Measurements from ENCODE around the gene ZBTB44.

Gene ZBTB44

DNA sequence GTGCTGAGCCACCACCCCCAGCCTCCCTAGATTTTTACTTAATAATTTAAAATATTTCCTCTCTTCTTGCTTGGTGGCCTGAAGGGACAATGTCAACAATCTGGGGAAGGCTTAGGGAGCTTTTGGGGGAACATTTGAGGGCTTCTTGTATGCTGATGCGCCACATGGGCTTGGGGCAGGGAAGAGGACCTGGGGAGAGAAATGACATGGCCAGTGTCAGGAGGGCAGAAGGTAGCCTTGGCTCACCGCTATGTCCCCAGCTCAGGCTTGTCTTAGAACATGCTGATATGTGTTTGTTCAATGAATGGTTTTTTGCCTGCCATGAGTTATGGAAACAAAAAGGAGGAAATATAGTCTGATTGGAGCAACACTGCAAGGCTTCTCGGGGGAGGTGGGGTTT is 103.6 kb downstream of the ZBTB44 start:
- H3K4me1 Mint-ChIP-seq = peaks cover 0 to 8% of the 10 kb centered on the region in 2 donors
- DNase-seq (no peak), ATAC-seq (replicated peaks) (no peak)
- H3K27me3 Mint-ChIP-seq = peaks cover 0 to 6% of the 10 kb centered on the region in 2 donors
- H3K4me3 Mint-ChIP-seq = no peak overlapping the region
- H3K9me3 Mint-ChIP-seq = no peaks in the 10 kb centered on the region
- no peak overlapping the region for H3K27ac Mint-ChIP-seq
- peaks cover 1 to 20% of the 10 kb centered on the region in 2 donors for H3K36me3 Mint-ChIP-seq

DNA sequence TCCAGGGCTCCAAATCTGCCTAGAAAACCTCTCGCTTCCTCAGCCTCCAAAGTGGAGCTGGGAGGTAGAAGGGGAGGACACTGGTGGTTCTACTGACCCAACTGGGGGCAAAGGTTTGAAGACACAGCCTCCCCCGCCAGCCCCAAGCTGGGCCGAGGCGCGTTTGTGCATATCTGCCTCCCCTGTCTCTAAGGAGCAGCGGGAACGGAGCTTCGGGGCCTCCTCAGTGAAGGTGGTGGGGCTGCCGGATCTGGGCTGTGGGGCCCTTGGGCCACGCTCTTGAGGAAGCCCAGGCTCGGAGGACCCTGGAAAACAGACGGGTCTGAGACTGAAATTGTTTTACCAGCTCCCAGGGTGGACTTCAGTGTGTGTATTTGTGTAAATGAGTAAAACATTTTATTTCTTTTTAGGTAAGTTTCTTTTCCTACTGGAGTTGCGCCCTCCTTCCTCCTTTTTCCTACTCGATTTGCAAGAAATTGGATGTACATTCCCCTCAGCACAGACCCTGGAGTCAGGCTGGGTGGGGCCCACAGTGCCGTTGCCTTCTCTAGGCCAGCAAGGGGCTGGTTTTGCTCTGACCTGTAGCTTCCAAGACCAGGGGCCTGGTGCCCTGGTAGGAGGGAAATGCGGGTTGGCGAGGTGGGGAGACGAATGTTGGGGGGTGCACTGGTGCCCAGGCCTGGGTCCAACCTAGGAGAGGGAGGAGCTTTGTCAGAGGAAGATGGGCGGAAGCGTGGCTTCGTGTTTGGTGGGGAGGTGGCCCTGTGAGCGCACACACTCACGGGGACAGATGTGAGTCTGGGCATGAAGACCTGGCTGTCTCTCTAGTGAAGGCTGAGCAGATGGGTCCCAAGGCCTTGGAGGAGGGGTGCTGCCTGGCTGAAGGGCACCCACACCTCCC is 104.5 kb downstream of the ZBTB44 start:
- DNase-seq (no peak), ATAC-seq (replicated peaks) (no peak)
- H3K4me1 Mint-ChIP-seq = peaks cover 0 to 8% of the 10 kb centered on the region in 2 donors
- H3K9me3 Mint-ChIP-seq = no peaks in the 10 kb centered on the region
- H3K27me3 Mint-ChIP-seq = no peaks in the 10 kb centered on the region
- H3K36me3 Mint-ChIP-seq = peaks cover 5 to 23% of the 10 kb centered on the region in 2 donors
- H3K27ac Mint-ChIP-seq = no peak overlapping the region
- no peak overlapping the region for H3K4me3 Mint-ChIP-seq

DNA sequence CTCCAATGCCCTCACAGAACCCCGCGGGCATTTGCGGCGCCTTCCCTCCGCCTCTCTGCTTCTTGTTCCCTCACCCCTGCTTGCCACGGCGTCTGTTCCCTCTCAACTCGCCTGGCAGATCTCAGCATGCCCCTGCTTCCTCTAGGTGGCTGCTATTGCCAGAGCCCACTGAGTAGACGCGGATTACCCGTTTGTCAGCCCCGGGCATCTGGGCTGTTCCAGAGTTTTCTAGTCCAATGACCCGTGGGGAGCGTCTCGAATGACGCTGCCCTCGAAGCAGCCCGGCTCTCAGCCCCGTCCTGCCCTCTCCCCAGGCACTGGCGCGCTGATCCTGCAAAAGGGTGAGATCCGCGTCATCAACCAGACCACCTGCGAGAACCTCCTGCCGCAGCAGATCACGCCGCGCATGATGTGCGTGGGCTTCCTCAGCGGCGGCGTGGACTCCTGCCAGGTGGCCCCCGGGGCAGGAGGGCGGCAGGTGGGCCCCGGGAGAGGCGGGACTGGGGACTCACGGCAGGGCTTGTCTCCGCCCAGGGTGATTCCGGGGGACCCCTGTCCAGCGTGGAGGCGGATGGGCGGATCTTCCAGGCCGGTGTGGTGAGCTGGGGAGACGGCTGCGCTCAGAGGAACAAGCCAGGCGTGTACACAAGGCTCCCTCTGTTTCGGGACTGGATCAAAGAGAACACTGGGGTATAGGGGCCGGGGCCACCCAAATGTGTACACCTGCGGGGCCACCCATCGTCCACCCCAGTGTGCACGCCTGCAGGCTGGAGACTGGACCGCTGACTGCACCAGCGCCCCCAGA is 105.4 kb downstream of the ZBTB44 start:
- no peak overlapping the region for H3K27ac Mint-ChIP-seq
- DNase-seq (no peak), ATAC-seq (replicated peaks) (no peak)
- H3K27me3 Mint-ChIP-seq = no peaks in the 10 kb centered on the region
- H3K4me3 Mint-ChIP-seq = no peak overlapping the region
- H3K9me3 Mint-ChIP-seq = no peaks in the 10 kb centered on the region
- H3K4me1 Mint-ChIP-seq = peaks cover 0 to 8% of the 10 kb centered on the region in 2 donors
- peaks cover 5 to 23% of the 10 kb centered on the region in 2 donors for H3K36me3 Mint-ChIP-seq

DNA sequence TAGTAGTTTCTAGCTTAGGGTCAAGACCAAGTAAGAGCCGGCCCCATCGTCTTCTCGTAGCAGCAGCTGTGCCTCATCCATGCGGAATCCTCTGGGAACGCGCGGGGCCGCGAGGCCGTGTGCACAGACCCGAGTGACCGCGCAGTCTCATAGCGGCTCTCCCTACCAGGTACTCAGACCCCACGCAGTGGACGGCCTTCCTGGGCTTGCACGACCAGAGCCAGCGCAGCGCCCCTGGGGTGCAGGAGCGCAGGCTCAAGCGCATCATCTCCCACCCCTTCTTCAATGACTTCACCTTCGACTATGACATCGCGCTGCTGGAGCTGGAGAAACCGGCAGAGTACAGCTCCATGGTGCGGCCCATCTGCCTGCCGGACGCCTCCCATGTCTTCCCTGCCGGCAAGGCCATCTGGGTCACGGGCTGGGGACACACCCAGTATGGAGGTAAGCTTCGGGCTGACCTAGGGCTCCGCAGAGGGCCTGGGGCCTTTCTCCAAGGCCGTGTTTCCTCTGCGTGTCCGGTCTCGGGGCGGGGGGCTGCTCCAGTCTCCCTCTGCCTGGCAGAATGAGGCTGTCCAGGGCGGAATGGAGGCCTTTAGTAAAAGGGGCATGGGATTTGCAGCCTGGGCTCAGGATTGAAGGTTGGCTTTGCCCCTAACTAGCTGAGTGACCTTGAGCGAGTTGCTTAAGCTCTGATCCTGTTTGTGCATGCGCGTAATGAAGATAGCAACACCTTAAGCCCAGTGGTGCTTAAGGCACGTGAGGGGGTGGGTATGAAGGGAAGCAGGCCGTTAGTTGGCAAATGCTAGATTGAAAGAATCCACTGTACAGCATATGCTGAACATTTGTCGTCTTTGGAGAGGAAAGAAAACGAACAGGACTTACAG is 106.2 kb downstream of the ZBTB44 start:
- no peak overlapping the region for H3K4me3 Mint-ChIP-seq
- DNase-seq = no peak
- no peak for ATAC-seq (replicated peaks)
- H3K36me3 Mint-ChIP-seq = peaks cover 5 to 28% of the 10 kb centered on the region in 2 donors
- no peaks in the 10 kb centered on the region for H3K9me3 Mint-ChIP-seq
- H3K27me3 Mint-ChIP-seq = no peaks in the 10 kb centered on the region
- no peak overlapping the region for H3K27ac Mint-ChIP-seq
- H3K4me1 Mint-ChIP-seq = peaks cover 4 to 13% of the 10 kb centered on the region in 2 donors

DNA sequence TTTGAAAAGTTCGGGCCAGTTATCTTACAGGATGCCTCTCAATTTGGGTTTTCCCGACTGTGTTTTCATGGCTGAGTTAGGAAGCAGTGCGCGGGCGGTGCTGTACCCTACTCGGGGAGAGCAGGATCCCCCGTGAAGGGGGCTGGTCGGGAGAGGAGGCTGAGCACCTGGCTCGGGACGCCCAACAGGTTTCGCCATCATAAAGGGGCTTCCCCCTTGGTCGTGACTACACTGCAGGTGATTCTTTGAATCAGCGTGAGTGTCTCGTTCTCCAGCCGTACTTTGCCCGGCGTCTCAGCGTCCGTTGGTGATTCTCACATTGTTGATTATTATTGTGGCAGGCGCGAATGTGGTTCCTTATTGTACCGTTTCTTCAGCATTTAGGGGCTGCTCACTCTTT is 108.6 kb downstream of the ZBTB44 start:
- Mint-ChIP-seq H3K4me1 (peaks cover 21 to 27% of the 10 kb centered on the region in 2 donors), H3K36me3 (peaks cover 12 to 38% of the 10 kb centered on the region in 2 donors), H3K4me3 (no peak overlapping the region), H3K27me3 (no peaks in the 10 kb centered on the region), H3K27ac (no peak overlapping the region), H3K9me3 (peaks cover 4 to 6% of the 10 kb centered on the region in 2 donors)
- ATAC-seq (replicated peaks) (no peak), DNase-seq (no peak)

DNA sequence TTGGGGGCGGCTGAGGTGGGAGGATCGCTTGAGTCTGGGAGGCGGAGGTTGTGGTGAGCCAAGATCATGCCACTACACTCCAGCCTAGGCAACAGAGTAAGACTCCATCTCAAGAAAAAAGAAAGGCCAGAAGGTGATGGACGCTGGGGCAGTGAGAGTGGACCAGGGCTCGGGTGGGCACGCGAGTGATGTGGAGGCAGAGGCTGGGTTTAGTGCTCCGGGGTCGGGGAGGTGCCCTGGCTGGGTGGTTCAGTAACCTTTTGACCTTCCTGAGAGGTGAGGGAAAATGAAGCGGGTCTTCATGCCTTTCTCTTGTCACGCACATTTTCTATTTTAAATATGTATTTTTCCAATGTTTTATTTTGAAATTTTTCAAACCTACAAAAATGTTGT is 110.0 kb downstream of the ZBTB44 start:
- ATAC-seq (replicated peaks) = no peak
- no peaks in the 10 kb centered on the region for H3K27me3 Mint-ChIP-seq
- no peak overlapping the region for H3K4me3 Mint-ChIP-seq

DNA sequence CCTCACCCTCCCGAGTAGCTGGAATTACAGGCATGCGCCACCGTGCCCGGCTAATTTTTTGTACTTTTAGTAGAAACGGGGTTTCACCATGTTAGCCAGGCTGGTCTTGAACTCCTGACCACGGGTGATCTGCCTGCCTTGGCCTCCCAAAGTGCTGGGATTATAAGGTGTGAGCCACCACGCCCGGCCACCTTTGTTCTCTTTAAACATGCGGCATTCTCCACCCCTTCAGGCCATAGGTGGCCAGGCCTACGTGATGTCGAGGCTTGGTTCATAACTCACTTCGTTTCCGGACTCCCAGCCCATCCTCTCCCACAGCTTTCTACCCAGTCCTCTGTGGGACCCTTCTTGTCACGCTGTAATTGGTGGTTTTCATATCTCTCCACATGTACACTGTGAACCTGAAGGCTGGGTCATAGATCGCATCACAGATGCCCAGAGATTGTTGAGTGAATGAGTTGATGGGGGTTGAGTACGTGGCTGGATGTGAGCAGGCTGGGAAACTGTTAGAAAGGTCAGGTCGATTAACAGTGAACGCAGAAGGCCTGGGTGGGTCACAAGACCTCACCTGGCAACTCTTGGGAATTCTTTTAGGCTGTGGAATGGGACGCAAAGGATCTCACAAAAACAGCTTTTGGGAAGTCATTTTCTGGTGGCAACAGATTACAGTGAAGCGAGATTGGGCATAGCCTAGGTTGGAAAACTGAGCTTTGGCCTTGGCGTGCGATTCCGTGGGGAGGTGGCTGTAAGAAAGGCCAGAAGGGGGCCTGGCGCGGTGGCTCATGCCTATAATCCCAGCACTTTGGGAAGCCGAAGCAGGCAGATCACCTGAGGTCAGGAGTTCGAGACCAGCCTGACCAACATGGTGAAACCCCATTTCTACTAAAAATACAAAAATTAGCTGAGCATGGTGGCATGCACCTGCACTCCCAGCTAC is 110.7 kb downstream of the ZBTB44 start:
- Mint-ChIP-seq H3K27ac (peak overlapping the region; percentile 57), H3K9me3 (peaks cover 4 to 6% of the 10 kb centered on the region in 2 donors), H3K36me3 (peaks cover 22 to 32% of the 10 kb centered on the region in 2 donors), H3K4me3 (no peak overlapping the region), H3K4me1 (peaks cover 25 to 27% of the 10 kb centered on the region in 2 donors), H3K27me3 (no peaks in the 10 kb centered on the region)
- no peak for ATAC-seq (replicated peaks)
- DNase-seq = no peak

More for the DNA sequence above, 110.0 kb downstream of the ZBTB44 start:
- H3K9me3 Mint-ChIP-seq = peaks cover 4 to 6% of the 10 kb centered on the region in 2 donors
- no peak overlapping the region for H3K27ac Mint-ChIP-seq
- H3K4me1 Mint-ChIP-seq = peaks cover 25 to 27% of the 10 kb centered on the region in 2 donors
- peaks cover 22 to 34% of the 10 kb centered on the region in 2 donors for H3K36me3 Mint-ChIP-seq
- DNase-seq = no peak

DNA sequence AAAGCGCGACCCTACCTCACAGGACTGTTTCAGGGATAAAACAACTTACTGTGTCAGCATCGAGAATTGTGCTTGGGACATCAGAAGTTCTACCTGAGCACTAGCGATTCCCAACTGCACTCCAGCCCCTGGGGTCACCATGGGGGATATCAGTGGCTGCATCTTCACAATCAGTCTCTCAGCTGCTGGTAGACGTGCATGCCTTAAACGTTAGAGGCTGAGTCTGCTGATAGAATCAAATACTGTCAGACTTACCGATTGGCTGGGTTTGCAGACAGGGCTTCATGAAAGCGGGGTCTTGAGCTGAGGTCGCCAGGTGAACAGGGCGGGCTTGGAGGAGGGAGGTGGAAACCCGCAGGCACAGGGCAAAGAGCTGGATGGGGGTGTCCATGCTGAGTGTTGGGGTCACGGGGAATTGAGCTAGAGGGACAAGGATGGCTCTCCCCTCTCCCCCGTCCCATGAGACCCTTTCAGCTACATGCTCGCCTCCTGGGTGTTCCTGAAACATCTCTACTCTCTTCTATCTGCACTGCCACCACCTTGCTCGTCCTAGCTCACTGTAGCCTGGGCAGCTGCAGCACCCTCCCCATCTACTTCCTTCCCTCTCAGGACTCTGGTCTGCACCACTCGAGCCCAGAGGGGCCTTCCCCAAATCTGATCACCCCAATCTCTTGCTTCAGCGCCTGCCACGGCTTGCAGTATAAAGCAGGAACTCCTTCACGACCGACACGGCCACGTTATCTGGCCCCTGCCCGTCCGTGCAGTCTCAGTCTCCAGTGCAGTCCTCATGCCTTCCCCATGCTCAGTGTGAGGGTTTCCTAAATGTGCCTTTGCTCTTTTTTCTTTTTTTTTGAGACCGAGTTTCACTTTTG is 111.7 kb downstream of the ZBTB44 start:
- peaks cover 25 to 27% of the 10 kb centered on the region in 2 donors for H3K4me1 Mint-ChIP-seq

DNA sequence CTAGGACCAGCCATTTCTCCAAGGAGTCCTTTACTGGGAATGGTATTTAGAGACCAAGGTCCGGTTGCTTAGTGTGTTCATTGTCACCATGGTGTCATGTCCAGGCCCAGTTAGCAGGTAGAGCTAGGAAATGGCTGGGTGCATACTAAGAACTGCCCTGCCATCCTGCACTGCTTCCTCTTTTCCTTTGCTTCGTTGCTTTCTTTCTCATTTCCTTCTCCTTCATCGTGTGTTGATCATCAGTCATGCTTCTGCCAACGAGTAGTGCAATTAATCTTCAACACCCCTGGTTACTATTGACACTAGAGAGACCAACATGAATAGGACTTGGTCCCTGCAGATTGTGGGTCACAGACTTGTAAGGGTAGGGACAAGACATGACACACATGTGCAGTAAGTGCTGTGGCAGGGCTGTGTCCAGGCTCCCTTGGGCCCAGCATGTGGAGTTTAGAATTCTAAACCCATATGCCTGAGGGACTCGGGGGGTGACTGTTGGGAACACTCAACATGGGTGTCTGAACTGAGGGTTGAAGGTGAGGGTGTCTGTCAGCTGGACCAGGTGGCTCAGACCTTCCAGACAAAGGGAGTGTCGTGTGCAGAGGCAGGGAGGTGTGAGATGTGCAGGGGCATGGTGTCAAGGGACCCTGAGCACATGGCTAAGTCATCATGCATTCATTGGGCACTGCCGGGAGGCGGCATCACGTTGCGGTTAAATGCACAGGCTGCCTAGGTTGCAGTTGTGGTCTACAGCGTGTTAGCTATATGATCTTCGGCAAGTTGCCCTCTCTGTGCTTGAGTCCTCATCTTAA is 112.5 kb downstream of the ZBTB44 start:
- Mint-ChIP-seq H3K9me3 (peaks cover 4 to 6% of the 10 kb centered on the region in 2 donors), H3K27me3 (no peaks in the 10 kb centered on the region), H3K27ac (peak overlapping the region; percentile 60), H3K36me3 (peaks cover 24 to 31% of the 10 kb centered on the region in 2 donors), H3K4me3 (peak overlapping the region in 1 of 2 donors; percentile 0), H3K4me1 (peaks cover 25 to 27% of the 10 kb centered on the region in 2 donors)
- DNase-seq (peak; percentile 34), ATAC-seq (replicated peaks) (peak; percentile 95 to 96)

More for the DNA sequence above, 111.7 kb downstream of the ZBTB44 start:
- no peak overlapping the region for H3K4me3 Mint-ChIP-seq
- no peak overlapping the region for H3K27ac Mint-ChIP-seq
- ATAC-seq (replicated peaks) (peak; percentile 44 to 48), DNase-seq (no peak)
- H3K9me3 Mint-ChIP-seq = peaks cover 4 to 6% of the 10 kb centered on the region in 2 donors
- no peaks in the 10 kb centered on the region for H3K27me3 Mint-ChIP-seq
- H3K36me3 Mint-ChIP-seq = peaks cover 24 to 29% of the 10 kb centered on the region in 2 donors

DNA sequence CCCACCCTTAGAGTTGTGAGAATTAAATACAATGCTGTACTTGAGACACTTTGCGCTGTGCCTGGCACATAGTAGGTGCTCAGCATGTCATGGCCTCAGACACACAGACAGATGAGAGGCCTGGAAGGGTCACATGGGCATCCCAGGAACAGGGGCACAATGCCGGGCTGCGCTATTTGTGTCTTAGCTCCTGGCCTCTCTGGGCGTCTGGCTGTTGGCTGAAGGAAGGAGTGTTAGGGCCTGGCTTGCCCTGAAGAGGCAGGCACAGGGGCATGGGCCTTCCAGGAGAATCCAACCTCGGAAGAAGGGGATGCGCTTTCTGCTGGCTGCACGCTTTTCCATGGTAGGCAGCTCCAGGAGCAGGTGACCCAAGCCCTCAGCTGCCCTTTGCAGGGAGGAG is 113.7 kb downstream of the ZBTB44 start:
- H3K36me3 Mint-ChIP-seq = peaks cover 24 to 32% of the 10 kb centered on the region in 2 donors
- no peaks in the 10 kb centered on the region for H3K27me3 Mint-ChIP-seq
- H3K4me1 Mint-ChIP-seq = peaks cover 25 to 27% of the 10 kb centered on the region in 2 donors
- H3K27ac Mint-ChIP-seq = no peak overlapping the region
- ATAC-seq (replicated peaks) (no peak), DNase-seq (no peak)
- H3K9me3 Mint-ChIP-seq = peaks cover 4 to 6% of the 10 kb centered on the region in 2 donors
- no peak overlapping the region for H3K4me3 Mint-ChIP-seq

DNA sequence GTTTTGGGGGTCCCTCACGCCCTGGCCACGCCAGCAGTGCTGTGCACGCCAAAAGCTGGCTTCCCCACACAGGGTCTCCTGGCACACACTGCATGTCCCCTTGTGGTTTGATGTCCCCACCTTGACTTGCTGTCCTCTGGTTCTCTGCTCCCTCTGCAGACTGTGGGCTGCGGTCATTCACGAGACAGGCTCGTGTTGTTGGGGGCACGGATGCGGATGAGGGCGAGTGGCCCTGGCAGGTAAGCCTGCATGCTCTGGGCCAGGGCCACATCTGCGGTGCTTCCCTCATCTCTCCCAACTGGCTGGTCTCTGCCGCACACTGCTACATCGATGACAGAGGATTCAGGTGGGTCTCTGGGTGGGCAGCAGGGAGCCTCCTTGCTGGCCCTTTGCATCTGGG is 114.9 kb downstream of the ZBTB44 start:
- Mint-ChIP-seq H3K4me3 (no peak overlapping the region), H3K9me3 (peaks cover 4 to 6% of the 10 kb centered on the region in 2 donors), H3K27me3 (no peaks in the 10 kb centered on the region), H3K4me1 (peaks cover 25 to 27% of the 10 kb centered on the region in 2 donors), H3K36me3 (peaks cover 24 to 33% of the 10 kb centered on the region in 2 donors), H3K27ac (no peak overlapping the region)
- ATAC-seq (replicated peaks) (no peak), DNase-seq (no peak)

Measured in stimulated activated naive B cell treated with anti-CD40 and anti-IgM and Interleukin-4, amounts not matched to agents 10 μg/mL and 1 μg/mL and 100 μg/mL, for 72 hours (primary cell).